NCI-H2196 treated with DMSO at 0.1 percent for 48 hours (cell line): ENCODE data around the gene EPS8L2.
"Not testable (repeated sequence)": the region's sequence is repeated elsewhere in the genome, so short reads cannot be mapped to it uniquely, and the experiment has no call there.

Experiments used
- DNase-seq: peaks from one replicate; lab custom pipeline; 2025; ENCODE audit not compliant: unreplicated experiment; lab: John Stamatoyannopoulos, UW

The EPS8L2 gene

GRCh38 chr11:724049-724777 is 18.2 kb downstream of the EPS8L2 start:
- no peak for DNase-seq

DNA sequence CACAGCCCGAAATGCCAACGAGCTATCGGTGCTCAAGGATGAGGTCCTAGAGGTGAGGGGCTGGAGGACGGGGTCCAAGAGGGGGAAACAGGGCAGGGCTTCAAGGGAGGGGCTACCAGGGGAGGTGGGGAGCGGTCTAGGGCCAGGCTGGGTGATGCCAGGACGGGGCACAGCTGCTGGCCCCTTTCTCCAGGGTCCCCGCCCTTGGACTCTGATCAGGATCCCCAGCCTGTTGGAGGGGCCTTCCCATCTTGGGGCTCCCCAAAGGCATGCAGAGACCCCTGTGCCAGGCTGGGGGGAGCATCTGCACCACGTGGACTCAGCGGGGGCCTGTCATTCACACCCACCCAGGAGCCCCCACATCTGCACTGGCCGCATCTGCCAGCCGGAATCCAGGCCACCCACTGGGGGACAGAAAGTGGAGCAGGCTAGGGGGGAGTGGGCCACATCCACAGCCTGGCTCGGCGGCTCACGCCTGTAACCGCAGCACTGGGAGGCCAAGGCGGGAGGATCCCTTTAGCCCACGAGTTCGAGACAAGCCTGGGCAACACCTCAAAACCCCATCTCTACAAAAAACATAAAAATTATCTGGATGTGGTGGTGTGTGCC is 18.9 kb downstream of the EPS8L2 start:
- no peak for DNase-seq

DNA sequence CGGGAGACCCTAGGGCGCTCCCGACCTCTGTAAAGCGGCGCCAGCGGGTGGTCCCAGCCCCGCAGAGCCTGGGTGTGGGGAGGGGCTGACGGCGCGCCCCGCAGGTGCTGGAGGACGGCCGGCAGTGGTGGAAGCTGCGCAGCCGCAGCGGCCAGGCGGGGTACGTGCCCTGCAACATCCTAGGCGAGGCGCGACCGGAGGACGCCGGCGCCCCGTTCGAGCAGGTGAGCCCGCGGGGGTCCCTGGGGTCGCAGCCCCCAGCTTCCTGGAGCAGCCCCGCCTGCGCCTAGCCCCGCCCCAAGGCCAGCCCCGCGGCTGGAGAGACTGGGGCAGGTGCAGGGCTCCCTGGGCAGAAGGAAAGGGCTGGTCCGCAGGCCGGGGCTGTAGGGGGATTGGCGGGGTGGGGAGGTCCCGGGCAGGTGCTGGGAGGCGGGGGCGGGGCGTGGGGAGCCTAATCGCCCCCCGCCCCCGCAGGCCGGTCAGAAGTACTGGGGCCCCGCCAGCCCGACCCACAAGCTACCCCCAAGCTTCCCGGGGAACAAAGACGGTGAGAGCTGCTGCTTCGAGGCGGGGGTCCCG is 19.7 kb downstream of the EPS8L2 start:
- peak; percentile 36 for DNase-seq

DNA sequence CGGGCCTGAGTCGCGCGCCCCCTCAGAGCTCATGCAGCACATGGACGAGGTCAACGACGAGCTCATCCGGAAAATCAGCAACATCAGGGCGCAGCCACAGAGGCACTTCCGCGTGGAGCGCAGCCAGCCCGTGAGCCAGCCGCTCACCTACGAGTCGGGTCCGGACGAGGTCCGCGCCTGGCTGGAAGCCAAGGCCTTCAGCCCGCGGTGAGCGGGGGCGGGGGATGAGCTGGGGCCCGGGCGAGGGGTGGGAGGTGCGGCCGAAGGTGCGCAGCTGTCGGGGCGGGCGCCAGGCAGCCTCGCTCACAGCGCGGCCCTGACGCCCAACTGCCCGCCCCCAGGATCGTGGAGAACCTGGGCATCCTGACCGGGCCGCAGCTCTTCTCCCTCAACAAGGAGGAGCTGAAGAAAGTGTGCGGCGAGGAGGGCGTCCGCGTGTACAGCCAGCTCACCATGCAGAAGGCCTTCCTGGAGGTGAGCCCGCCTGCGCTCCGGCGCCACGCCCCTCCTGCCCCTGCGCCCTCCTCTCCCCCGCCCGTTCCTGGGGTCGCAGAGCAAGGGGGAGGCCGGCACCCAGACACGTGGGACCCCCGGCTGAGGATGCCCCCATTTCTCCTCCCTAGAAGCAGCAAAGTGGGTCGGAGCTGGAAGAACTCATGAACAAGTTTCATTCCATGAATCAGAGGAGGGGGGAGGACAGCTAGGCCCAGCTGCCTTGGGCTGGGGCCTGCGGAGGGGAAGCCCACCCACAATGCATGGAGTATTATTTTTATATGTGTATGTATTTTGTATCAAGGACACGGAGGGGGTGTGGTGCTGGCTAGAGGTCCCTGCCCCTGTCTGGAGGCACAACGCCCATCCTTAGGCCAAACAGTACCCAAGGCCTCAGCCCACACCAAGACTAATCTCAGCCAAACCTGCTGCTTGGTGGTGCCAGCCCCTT is 20.5 kb downstream of the EPS8L2 start:
- peak; percentile 76 for DNase-seq

DNA sequence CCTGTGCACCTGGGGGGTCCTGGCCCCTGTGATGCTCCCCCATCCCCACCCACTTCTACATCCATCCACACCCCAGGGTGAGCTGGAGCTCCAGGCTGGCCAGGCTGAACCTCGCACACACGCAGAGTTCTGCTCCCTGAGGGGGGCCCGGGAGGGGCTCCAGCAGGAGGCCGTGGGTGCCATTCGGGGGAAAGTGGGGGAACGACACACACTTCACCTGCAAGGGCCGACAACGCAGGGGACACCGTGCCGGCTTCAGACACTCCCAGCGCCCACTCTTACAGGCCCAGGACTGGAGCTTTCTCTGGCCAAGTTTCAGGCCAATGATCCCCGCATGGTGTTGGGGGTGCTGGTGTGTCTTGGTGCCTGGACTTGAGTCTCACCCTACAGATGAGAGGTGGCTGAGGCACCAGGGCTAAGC is 21.3 kb downstream of the EPS8L2 start:
- no peak for DNase-seq

GRCh38 chr11:727859-728748 is 22.1 kb downstream of the EPS8L2 start:
- peak; percentile 48 for DNase-seq

GRCh38 chr11:728901-729491 is 23.0 kb downstream of the EPS8L2 start:
- DNase-seq: no peak

DNA sequence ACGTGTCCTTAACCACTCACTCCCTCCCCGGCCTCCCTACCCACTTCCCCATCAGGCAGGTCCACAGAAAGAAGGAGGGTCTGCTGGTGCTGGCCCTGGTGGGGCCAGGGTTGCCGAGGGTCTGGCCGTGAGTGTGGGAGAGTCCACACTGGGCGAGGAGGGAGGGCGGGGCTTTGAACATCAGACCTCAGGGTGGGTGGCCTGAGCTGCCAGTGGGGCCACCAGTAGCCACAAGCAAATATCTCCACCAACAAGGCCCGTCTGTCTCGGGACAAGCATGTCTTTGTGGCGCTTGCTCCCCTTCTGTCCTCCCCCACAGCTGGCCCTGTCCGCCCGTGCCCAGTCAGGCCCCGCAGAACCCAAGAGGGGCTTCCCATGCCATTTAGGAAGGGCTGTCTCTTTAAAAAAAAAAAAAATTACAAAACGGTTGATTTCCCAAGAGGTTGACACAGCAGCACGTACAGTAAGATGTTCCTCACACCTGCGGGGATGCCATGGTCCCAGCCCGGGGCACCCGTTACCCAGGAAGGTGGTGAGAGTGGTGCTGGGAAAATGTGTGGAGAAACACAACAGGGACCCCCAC is 23.6 kb downstream of the EPS8L2 start:
- no peak for DNase-seq

DNA sequence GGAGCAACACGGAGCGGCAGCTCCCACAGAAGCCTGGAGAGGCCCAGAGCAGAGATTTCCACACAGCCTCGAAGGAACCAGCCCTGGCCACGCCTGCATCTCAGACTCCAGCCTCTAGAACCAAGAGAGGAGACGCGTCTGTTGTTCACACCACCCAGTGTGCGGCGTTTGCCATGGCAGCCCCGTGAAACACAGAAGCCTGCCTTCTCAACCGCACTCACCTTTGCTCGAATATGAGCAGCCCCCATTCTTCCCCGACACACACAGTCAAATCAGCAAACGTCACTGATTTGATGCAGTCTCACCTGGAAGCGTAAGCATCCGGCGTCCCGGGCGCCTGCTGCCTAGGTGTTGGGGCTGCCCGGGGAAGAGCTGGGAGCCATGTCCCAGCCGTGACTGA is 27.0 kb downstream of the EPS8L2 start:
- DNase-seq: no peak

DNA sequence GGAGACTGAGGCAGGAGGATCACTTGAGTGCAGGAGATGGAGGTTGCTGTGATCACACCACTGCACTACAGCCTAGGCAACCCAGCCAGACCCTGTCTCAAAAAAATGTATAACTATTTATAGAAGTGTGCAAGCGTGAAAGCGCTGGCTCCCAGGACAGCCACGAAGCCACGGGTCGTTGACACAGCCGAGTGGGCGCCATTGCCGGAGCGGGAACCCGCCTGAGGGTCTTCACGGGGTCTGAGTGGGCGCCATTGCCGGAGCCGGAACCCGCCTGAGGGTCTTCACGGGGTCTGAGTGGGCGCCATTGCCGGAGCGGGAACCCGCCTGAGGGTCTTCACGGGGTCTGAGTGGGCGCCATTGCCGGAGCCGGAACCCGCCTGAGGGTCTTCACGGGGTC is 28.5 kb downstream of the EPS8L2 start:
- DNase-seq: not testable (repeated sequence)

DNA sequence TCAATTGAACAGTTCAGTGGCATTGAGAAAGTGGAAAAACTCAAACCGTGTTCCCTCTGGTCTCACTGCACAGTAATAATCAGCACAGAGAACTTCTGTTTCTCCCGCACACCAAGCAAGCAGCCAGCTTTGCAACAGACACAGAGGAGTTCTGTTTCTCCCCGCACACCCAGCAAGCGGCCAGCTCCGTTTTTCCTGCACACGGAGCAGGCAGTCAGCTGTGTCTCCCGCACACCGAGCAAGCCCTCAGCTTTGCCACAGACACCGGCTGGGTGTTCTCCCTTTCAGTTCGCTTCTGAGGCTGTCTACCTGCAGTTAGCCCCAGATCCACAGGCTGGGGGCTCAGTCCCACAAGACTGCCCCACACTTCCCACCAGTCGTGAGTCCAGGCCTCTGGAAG is 31.3 kb downstream of the EPS8L2 start:
- DNase-seq: no peak

GRCh38 chr11:737899-738298 is 31.9 kb downstream of the EPS8L2 start:
- not testable (repeated sequence) for DNase-seq

DNA sequence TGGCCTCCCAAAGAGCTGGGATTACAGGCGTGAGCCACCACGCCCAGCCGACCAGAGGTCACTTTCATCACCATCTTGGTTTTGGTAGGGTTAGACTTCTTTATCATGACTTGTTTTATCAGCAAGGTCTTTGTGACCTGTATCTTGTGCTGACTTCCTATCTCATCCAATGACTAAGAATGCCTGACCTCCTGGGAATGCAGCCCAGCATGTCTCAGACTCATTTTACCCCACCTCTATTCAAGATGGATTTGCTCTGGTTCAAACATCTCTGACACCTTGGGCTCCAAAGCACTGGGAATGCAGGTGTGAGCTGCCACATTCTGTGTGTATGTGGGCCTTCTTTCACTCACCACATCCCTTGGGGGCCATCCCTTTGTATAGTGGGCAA is 36.1 kb downstream of the EPS8L2 start:
- no peak for DNase-seq

GRCh38 chr11:742571-743201 is 36.7 kb downstream of the EPS8L2 start:
- DNase-seq: no peak

GRCh38 chr11:745428-745827 is 39.4 kb downstream of the EPS8L2 start:
- no peak for DNase-seq

DNA sequence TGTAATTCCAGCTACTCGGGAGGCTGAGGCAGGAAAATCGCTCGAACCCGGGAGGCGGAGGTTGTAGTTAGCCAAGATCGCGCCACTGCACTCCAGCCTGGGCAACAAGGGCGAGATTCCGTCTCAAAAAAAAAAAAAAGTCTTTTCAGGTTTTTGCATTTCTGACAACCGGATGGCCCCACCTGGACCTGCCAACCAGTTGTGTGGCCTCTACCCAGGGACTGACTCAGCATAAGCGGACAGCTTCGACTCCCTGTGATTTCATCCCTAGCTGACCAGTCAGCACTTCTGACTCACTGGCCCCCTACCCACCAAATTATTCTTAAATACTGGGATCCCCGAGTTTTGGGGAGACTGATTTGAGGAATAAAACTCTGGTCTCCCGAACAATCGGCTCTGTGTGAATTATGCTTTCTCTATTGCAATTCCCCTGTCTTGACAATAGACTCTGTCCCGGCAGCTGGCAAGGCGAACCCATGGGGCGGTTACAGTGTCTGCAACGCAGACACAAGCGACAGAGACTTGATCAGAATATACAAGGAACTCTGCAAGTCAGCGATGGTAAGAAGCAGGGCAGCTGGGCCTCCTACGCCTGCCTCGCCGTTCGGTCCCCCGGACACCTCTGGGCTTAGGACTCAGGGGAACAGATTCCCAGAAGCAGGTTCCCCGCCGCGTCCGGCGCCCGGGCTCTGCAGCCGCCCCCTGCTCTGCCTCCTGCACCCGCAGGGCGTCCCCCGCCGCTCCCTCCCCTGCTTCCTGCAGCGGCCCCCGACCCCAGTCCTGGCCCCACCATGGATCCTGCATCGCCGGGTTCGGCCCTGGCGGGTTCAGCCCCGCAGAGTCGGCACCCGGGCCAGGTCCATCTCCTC is 40.5 kb downstream of the EPS8L2 start:
- no peak for DNase-seq

DNA sequence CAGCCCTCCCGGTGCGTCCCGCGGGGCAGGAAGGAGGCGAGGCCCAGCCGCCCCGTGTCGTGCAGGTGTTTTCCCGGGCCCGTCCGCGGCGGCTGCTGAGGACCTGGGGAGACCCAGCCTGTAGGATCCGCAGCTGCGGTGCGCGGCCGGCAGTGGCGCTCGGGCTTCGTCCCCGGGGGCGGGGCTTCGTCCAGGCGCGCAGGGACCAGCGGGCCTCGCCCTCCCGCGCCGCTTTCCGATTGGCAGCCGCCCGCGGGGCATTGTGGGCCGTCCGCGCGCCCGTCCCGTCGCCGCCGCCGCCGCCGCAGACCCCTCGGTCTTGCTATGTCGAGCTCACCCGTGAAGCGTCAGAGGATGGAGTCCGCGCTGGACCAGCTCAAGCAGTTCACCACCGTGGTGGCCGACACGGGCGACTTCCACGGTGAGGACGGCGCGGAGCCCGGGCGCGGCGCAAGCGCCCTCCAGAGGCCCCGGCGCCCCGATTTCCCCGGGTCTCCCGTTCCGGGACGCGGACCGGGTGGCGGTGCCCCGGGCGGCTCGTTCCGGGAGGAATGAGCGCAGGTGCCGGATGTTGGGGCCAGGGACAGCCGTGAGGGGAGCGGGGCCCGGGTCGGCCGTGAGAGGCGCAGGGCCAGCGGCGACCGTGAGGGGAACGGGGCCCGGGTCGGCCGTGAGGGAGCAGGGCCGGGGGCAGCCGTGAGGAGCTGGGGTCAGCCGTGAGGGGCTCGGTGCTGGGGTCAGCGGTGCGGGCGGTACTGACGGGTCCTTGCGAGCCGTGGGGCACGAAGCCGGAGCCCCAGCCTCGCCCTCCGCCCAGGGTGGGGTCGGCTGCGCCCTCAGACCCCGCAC is 41.4 kb downstream of the EPS8L2 start, which contains the start of gene TALDO1:
TSS of gene TALDO1 (plus strand) at position 307 of the 849 bp plus-strand sequence. CDS start at position 325, 18 bp downstream.
- peak; percentile 78 for DNase-seq
